GM19395 (cell line): ENCODE results near the gene UBE2H.
"Not testable (repeated sequence)": the region's sequence is repeated elsewhere in the genome, so short reads cannot be mapped to it uniquely, and the experiment has no call there.

Experiments used
- ATAC-seq: cut with Tn5 transposase; IDR thresholded peaks from one replicate; pipeline ENCODE4 v1.9.1; 2021; ENCODE audit warnings: mild to moderate bottlenecking, moderate library complexity; ENCODE audit not compliant: unreplicated experiment

UBE2H gene

GRCh38 chr7:129825209-129825970, 127.4 kb downstream of the UBE2H start:
- peak; percentile 67 for ATAC-seq

GRCh38 chr7:129824291-129825208, 128.2 kb downstream of the UBE2H start:
- peak; percentile 44 for ATAC-seq

- not testable (repeated sequence) for ATAC-seq
Measured at GRCh38 chr7:129823143-129823542, 129.6 kb downstream of the UBE2H start.

- ATAC-seq, result no peak
Measured at GRCh38 chr7:129821476-129821875, 131.3 kb downstream of the UBE2H start.

- no peak for ATAC-seq
Measured at GRCh38 chr7:129816742-129817141, 136.0 kb downstream of the UBE2H start.

- ATAC-seq, result no peak
Measured at GRCh38 chr7:129807863-129808262, 144.9 kb downstream of the UBE2H start.

- ATAC-seq, result no peak
Measured at GRCh38 chr7:129804890-129805719, 147.7 kb downstream of the UBE2H start.

GRCh38 chr7:129804111-129804889, 148.5 kb downstream of the UBE2H start:
- ATAC-seq, result no peak

GRCh38 chr7:129803546-129804081, 149.1 kb downstream of the UBE2H start:
- no peak for ATAC-seq

GRCh38 chr7:129801882-129802281, 150.9 kb downstream of the UBE2H start:
- ATAC-seq, result no peak

GRCh38 chr7:129800901-129801300, 151.9 kb downstream of the UBE2H start:
- no peak for ATAC-seq

GRCh38 chr7:129799350-129799955, 153.3 kb downstream of the UBE2H start:
- no peak for ATAC-seq

- ATAC-seq, result no peak
Measured at GRCh38 chr7:129798616-129799349, 154.0 kb downstream of the UBE2H start.

GRCh38 chr7:129797214-129797789, 155.5 kb downstream of the UBE2H start:
- ATAC-seq, result no peak

GRCh38 chr7:129796186-129796775, 156.5 kb downstream of the UBE2H start:
- no peak for ATAC-seq

GRCh38 chr7:129794461-129794860, 158.3 kb downstream of the UBE2H start:
- not testable (repeated sequence) for ATAC-seq

- no peak for ATAC-seq
Measured at GRCh38 chr7:129793506-129794310, 159.1 kb downstream of the UBE2H start.
